Measurements from ENCODE around the gene RBMS3. TPM values are rescaled to one million over a fixed set of nuclear protein-coding genes. Genes with fewer than 3 reads are reported as not detected.

The RBMS3 gene
- total RNA-seq, 1 donor from 2014 or later = 24.6 TPM

DNA sequence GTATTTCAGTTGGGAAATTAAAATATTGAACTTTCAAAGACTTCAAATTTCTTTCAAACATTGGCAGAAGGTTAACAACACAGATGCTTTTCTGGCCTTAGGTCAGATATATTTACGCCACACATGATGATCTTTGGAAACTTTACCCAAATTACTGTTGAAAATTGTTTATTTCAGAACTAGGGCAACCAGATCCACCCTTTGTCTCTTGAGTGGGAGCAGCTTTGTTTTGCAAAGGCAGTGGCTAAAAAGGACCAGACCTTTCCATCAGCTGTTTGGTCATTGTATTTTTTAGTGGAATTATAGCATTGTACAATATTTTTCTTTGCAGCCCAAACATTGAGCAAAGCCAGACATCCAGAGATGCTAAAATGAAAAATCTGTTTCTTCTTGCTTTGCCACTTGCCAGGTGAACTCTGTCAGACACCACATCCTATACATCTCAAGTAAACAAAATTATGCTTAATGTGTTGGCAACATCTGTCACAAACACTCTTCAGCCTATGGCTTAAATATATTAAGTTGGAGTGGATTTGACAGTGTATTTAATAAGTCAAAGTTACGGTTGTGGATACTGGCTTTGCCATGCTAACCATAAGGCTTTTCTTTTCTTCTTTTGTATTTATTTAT is 651.9 kb downstream of the RBMS3 start:
- no peak for DNase-seq (ENCODE audit: low read depth in 2 of 2)

DNA sequence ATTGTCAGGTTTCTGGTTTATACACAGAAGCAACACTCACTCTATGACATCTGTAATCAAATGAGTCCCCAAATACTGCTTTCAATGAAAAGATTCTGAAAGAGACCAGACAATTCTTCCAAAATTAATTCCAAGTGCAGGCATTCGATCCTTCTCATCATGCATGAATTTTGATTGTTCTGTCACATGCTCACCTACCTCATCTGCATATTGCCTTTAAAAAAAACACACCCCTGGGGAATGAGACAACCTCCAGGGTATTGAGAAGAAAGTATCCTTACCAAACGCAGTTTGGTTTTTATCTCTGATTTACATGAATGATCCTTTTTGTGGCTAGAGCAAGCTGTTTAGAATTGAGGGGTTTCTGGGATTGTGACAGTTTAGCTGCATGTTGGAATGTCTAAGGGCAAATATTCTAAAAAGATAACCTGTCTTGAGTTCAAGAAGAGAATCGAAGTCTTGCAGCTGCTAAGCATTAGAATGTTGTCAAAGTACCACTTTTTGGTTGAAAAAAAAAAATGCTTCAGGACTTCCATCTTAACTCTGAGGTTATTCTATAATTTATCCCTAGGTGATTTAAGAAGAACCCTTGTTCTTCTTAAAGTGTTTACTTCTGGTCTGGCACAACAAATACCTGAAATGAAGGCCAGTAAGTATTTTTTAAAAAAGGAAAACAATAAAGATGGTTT is 653.1 kb downstream of the RBMS3 start:
- no peak for DNase-seq (ENCODE audit: low read depth in 2 of 2)

DNA sequence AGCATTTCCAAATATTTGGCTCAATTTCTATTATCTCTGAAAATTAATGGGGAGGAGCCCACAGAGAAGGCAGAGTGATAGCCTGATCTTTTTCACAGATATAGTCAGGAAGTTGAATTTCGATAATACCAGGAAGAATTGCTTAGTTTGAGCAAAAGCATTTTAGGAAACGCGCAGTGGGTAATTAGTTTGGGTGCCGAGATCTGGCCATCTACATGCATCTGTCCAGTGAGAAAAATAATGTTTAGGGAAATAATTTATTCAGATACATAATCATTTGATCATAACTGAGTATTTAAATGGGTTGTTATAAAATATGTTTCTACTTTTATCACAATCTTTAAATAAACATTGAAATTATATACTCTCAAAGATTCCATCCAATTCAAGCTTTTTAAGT is 653.9 kb downstream of the RBMS3 start:
- no peak for DNase-seq (ENCODE audit: low read depth in 2 of 2)

DNA sequence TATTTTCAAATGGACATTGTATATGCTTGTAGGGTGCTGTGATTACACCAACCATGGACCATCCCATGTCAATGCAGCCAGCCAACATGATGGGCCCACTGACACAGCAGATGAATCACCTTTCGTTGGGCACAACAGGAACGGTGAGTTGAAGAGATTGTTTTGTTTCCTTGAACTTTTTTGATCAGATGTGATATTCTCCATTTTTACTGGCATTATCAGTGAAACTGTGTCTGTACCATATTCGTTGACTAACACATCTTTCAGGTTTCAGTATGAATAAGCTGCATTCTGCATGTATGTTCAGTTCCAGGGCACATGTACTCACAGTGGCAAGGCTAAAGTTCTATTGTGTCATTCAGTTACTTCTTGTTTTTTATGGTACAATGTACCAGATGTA is 655.2 kb downstream of the RBMS3 start:
- DNase-seq (ENCODE audit: low read depth in 2 of 2) = peak in 1 of 2 donors; percentile 16

DNA sequence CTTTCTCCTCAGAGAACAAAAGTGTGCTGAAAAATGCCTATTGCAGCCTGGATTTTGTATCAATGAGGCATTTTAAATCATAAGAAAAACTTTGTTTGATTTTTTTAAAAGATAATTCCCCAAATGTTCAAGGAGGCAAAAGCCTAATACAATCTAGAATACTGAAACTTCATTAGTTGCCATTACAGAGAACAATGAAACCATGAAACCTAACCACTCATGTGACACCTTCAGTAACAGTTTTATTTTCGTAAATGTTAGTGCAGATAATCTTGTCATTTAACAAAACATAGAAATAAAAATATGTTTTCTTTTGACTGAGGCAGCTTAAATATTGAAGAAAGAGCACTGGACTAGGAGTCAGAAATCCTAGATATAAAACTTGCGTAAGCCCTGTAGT is 655.9 kb downstream of the RBMS3 start:
- DNase-seq (ENCODE audit: low read depth in 2 of 2) = no peak

DNA sequence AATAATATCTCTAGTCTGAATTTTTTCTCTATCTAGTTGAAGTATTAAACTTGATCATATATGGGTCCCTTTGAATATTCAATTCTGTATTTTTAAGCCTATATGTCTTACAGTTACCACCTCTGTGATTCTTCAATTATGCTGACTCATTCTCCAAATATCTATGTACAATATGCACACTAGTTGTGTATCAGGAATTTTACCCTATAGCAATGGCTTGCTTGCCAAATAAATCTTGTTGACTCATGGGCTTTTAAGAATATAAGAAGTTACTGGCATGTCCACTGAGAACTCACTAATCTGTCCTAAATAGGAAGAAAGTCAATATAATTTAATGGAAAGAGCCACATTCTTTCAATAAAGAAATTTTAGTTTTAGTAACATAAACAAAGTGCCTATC is 656.3 kb downstream of the RBMS3 start:
- peak in 1 of 2 donors; percentile 18 for DNase-seq (ENCODE audit: low read depth in 2 of 2)

DNA sequence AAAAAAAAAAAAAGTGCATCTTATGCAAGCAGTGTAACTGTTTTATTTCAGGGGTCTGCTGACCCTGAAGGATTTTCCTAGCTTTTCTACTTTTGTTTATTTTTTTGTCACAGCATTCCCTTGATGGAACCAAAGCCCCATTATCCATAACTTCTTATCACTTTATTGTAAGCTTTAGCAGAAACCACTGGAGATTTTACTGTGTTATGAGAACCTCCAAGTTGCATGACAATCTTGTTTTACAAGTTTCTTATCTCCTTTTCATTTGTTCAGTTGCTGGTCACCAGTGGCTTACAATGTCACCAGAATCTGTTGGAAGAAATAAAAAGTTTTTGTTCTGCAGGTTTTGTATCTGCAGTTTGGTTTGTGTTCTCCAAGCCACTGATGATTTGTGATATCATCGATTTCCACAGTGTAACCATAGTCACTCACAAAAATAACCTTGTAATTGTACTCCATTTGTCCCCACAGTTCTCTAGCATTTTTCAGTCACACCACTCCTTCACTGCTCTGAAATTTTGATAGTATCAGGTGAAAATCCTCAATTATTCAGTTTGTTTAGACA is 660.0 kb downstream of the RBMS3 start:
- no peak for DNase-seq (ENCODE audit: low read depth in 2 of 2)

DNA sequence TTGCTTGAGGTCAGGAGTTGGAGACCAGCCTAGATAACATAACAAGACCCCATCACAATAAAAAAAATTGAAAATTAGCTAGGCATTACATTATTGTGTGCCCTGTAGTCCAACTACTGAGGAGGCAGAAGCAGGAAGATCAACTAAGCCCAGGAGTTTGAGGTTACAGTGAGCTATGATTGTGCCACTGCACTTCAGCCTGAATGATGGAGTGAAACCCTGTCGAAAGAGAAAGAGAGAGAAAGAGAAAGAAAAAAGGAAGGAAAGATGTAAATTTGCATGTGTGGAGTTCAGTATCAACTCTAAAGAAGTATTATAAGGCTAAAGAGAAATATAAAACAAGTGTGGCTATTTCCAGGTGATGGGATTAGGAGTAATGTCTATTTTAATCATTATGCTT is 661.4 kb downstream of the RBMS3 start:
- no peak for DNase-seq (ENCODE audit: low read depth in 2 of 2)

DNA sequence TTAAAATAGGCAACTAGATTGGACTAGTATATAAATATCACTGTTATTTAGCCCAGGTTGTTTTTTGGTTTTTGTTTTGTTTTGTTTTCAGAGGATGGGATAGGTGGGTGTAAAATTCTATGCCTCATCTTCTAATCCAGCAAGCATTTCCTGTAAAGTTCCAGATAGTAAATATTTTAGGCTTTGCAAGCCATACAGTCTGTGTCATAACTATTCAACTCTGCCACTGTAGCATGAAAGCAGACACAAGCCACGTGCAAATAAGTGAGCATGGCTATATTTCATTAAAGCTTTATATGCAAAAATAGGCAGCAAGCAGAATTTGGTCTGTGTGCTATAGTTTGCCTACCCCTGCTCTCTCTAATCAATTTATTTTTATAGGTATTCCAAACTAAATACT is 668.3 kb downstream of the RBMS3 start:
- peak in 1 of 2 donors; percentile 7 for DNase-seq (ENCODE audit: low read depth in 2 of 2)

DNA sequence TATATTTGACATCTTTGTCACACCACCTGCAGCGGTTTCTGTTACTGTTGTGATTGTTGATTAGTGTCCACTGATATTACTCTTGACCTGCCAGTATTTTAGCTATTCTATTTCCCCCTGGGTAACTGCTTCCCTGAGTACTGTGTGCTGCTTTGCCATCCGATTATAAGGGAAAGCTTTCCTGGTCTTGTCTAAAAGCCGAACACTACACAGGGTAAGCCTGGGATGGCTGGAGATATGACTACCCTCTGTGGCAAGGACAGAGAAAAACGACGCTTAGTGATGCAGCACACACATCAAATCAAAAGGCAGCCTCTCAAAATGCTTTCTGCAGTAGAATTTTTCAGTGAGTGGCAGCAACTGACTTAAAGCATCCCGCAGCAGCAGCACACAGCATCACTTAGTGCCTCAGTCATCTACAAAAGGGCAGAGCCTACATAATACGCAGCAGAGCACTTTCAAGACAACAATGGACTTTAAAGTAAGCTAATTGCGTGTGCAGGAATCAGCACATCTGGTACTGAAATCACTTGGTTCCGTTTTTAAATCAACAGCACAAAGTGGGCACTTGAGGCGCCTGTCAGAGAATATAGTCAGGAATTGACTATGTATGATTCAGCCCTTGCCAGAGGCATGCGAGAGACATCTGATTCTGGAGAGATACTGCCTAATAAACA is 669.2 kb downstream of the RBMS3 start:
- no peak for DNase-seq (ENCODE audit: low read depth in 2 of 2)

DNA sequence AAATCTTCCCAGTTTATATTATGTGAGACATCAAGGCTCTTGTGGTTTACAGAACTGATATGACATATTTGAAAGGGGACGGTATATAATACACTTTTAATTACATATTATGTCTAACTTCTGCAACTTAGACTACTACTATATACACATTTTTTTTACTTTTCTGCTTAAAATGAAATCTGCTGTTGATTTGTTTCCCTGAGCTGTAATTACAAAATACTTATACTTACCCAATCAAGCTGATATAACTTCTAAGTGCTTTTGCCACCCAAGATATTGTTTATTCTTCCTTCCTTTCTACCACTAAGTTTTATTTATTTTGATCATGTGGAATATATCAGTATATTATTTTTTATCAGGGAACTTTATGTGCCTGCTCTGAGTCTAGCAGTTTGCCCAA is 671.6 kb downstream of the RBMS3 start:
- no peak for DNase-seq (ENCODE audit: low read depth in 2 of 2)

DNA sequence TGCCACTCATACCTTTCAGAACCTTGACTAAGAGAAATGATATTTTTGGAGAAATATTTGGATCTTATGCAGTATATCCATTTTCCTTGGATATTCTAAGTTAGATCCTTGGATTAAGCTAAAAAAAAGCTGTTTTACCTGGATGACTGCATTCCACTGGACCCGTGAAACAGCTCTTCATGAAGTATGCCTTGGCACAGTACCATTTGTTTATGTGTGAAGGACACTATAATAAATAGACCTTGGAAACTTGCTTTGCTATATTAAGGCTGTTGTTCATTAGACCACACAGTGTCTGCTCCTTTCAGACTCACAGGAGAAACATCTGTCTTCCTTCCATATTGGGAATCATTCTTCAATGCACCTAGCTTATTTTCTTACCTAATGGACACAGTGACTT is 674.5 kb downstream of the RBMS3 start:
- DNase-seq (ENCODE audit: low read depth in 2 of 2) = no peak

DNA sequence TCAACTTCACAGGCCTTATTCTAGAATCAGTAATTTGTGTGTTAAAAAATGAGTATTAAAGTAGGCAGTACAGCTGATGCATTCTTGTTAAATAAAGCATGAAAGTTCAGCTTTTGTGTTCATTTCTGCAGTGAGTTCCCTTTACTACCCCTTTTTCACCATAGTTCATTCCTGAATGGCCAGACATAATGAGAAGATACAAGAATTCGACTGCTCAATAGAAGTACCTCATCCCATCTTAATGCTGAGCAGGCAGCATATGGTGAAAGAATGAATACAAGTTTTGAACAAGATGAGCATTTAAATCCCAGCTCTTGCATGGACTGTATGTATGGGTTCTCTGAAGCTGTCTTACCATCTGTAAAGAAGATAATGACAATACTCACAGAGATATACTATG is 677.9 kb downstream of the RBMS3 start:
- DNase-seq (ENCODE audit: low read depth in 2 of 2) = no peak

DNA sequence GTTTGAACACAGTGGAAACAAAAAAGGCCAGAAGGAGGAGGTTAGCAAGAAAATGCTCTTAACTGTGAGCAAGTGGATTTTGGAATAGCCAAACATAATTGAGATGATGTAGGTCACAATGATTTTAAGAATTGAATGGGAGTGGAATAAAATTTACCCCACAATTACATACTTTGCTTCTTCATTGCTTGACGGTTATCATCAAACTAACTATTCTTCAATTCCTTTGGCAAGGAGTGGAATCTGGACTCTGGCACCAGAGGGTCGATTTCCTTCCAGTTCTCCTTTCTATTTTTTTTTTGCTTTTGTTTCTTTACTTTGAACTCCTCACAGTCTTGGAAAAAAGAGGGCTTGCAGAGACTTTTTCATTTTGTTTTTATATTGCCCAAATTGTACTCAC is 691.0 kb downstream of the RBMS3 start:
- no peak for DNase-seq (ENCODE audit: low read depth in 2 of 2)

DNA sequence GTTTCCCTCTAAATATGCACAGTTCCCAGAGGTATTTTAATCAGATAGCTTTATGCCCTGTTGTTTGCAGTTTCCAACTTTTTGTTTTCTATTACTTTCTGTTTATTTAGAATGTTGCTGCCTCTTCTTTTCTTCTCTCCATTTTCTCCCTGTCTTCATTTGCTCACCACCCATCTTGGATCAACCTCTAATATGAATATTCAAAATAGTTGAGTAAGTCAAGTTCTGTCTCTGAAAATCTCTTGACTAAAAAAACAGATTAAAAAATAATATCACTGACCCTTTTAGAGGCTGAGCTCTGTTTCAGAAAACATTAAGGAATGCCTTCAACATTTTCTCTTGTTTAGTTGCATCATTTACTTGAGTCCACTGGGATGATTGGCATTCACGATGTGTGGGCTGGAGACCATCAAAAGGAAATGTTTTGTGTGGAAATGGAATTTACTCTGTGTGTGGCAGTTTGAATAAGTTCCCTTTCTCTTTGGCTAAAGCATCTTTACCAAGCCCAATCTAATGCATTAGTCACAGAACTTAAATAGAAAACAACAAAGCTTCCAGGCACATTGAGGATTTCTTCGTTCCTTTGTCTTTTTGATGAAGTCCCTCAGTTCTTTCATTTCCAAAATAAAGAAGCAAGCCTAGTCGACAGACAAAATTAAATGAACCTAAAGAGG is 691.6 kb downstream of the RBMS3 start:
- DNase-seq (ENCODE audit: low read depth in 2 of 2) = no peak

DNA sequence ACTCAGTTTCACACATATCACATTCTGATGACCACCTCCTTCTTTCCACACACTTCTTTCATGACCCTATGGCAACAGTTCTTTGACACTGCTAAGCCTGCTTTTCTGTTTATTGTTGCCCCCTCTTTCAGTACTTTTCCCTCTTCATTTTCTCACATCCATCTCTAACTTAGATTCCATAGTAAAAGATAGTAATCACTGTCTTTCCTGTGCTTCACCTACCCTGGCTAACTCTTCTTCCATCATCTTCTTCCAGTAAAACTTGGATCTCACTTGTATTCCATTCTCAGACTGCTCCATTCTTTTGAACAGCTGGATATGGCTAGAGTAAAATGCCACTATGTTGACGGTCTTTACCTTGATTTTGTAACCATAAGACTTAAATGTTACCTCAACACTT is 692.9 kb downstream of the RBMS3 start:
- no peak for DNase-seq (ENCODE audit: low read depth in 2 of 2)

DNA sequence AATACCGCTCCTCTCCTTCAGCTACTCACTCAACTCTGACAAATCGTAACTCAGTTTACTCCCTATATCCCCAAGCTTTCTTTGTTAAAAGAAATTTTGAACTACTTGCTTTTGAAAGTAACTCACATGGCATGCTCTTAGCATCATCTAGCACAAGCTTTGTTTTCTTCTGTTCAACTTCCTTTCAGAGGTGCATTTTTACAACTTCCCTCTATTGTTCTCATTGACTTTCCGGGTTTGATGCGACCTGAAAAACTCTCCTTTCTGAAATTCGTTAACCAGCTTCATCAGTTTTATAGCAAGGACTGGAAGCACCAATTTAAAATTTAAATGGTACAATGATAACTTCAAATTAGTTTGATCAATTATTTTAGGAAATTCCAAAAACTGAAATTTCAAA is 696.0 kb downstream of the RBMS3 start:
- peak; percentile 43 to 63 for DNase-seq (ENCODE audit: low read depth in 2 of 2)

DNA sequence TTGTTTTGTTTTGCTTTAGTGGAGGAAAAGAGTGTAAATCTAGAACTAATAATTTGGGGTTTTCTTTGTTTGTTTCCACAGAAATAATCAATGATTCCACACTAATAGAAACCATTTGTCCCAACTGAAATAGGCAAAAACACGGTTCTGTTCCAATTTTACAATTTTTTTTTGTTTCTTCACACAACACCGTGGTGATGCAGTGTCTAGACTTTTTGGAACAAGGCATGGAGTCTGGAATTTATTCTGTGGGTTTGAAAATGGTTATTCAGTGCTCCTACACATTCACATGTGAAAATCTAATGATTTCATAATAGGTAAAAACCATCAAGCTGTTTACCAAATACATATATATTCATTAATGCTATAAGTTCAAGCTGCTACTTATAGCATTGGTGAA is 696.5 kb downstream of the RBMS3 start:
- DNase-seq (ENCODE audit: low read depth in 2 of 2) = no peak

DNA sequence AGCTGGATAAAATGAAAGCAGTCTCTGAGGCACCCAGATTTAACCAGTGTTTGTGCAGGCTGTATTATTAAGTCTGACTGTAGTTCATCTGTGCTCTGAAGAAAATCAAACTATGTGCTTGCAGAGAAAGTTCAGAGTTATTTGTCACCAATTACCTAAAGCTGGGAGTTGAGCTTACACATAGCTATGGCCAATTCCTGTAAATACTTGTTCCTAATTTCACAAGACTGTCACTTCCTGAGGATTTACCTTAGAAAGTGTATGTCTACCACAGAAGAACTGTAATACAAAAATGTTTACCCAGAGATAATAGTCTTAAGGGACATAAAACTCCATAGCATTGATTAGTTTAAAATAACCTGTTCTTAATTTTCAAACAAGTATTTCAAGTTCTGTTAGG is 697.2 kb downstream of the RBMS3 start:
- no peak for DNase-seq (ENCODE audit: low read depth in 2 of 2)

DNA sequence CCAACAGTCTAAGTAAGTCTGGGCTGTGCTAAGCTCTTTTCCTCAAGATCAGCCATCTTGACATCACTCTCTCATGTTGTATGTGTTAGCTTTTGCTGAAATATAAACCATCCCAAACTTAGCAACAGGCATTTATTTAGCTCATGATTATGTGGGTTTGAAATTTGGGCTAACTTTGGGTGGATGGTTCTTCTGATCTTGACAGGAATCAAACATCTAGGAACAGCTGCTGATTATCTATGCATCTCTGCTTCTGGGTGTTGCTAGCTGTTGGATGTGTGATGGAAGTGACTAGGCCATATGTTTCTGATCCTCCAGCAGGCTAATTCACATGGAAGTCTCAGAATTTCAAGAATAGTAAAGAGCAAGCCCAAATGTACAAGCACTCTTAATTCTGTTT is 710.3 kb downstream of the RBMS3 start:
- DNase-seq (ENCODE audit: low read depth in 2 of 2) = no peak

DNA sequence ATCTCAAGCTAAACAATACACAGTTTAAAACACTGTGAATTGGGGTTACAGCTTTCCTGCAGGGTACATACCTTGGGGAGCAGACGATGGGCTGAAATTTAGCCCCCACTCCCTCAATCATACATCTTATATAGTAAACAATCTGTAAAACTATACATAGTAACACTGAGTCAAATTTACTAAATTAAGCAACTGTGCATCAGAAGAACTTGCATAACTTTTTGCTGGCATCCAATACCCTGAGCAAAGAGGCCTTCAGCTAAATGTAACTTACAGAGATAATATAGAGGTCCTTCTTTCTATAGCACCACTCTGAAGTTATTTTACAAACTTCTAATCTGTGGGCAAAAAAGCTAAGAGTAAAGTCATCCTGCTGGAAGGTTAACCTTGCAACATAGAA is 721.9 kb downstream of the RBMS3 start:
- DNase-seq (ENCODE audit: low read depth in 2 of 2) = no peak

DNA sequence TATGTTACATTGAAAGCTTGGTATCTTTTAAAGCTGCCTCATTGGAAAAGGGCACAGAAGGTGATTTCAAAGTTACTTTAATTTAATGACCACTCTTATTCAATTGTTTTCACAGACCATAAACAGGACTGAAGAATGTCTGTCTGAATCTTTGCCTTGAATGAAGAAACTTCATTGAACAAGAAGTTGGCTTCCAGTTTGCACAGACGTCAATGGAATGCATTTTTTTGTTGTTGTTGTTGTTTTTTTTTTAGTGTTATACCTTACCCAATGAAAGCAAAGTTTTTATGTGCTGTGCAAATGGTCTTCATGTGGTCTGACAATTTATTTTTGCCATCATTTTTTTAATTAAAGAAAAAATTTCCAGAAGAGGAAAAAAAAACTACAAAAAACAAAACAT is 722.9 kb downstream of the RBMS3 start:
- DNase-seq (ENCODE audit: low read depth in 2 of 2) = no peak
